Measurements from ENCODE around the gene MARK4. TPM values are rescaled to one million over a fixed set of nuclear protein-coding genes. Genes with fewer than 3 reads are reported as not detected.

Gene MARK4
- 10.2 and 11.6 TPM in 2 replicates for total RNA-seq (2014; rRNA removed; shearing (Covaris generic))
- 4.0 and 4.9 TPM in 2 replicates for polyA plus RNA-seq (2016; fragmentation: Nextera tagmentation; extraction: Ambion mirVana)

DNA sequence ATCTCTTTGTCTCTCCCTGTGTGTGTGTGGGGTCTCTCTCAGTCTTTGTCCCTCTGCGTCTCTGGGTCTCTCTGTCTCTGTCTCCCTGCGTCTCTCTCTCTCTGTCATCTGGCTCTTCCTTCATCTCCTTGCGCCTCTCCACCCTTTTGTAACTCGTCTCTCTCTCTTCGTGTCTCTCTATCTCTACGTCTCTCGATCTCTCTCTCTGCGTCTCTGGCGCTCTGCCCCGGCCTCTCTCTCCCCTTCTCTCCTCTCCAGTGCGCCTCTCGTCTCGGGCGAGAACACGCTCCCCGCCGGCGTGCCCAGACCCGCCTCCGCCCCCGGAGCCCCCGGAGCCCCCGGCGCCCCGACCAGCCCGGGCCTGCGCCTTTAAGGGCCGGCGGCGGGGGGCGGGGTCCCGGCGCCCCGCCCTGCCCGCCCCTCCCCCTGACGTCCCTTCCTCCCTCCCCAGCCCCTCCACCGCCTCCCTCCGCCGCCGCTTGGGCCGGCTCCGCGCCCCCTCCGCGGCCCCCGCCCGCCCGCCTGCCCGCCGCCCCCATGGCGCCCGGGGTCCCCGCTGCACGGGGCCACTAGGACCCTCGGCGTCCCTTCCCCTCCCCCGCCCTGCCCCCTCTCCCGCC lies at the start of gene MARK4:
Gene MARK4, plus strand, starts transcription at position 440 of the 620 bp plus-strand sequence. CDS start 318 bp downstream, outside the sequence.
- Histone ChIP-seq H3K4me1 (ENCODE audit: insufficient read depth) (peaks cover 16% of the 10 kb centered on the region), H2AFZ (peak within 1 kb of the TSS; percentile 98), H3K79me2 (ENCODE audit: insufficient read depth) (peaks cover 46% of the 10 kb centered on the region), H3K9me3 (ENCODE audit: low read depth) (no peaks in the 10 kb centered on the region), H3F3A (ENCODE audit: insufficient read depth) (no peaks in the 10 kb centered on the region; the same call in 1 of the 2 replicates), H3K27me3 (replicated peaks; ENCODE audit: insufficient read depth) (no peaks in the 10 kb centered on the region), H4K20me1 (ENCODE audit: insufficient read depth) (no peaks in the 10 kb centered on the region; the same call in 1 of the 2 replicates), H3K9me2 (ENCODE audit: insufficient read depth) (no peaks in the 10 kb centered on the region), H3K36me3 (ENCODE audit: low read depth) (no peaks in the 10 kb centered on the region), H3K4me2 (ENCODE audit: unreplicated experiment) (peak within 1 kb of the TSS; percentile 97), H3K4me3 (peak within 1 kb of the TSS; percentile 91), H3K27ac (peak within 1 kb of the TSS; percentile 54), H3K9ac (peak within 1 kb of the TSS; percentile 93)
- peak; percentile 73 for DNase-seq
- in situ Hi-C loops (cut with MboI): no loop called here
- WGBS, 2 experiments (ENCODE audit: low coverage in 1 of 2, low lambda C conversion rate in 2 of 2, missing lambda C conversion rate in 2 of 2): 1 to 6% methylated on average over 5 to 57 of the region's 58 CpGs
- TF ChIP-seq EZH2phosphoT487 (IDR thresholded peaks at IDR 0.05; ENCODE audit: insufficient read depth, low read depth) (no peak), EZH2 (IDR thresholded peaks at IDR 0.05; ENCODE audit: insufficient read depth, poor library complexity, severe bottlenecking) (no peak)

DNA sequence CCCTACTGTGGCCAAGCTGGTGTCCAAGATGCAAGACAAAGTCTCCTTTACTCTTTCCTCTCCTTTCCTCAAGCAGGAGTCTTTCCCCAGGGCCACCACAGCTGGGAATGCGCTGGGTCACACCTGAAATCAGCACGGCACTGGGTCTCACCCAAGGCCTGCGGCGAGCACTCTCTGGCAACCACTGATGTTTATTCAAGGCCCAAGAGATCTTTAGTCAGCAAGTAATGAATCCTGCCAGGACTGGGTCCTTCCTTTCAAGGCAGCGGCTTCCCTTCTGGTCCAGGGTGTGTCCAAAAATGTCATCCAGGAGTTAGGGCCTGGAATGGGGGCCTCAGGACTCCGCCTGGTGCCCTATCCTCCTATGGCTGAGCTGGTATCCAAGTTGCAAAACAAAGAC lies 48.4 kb upstream of the MARK4 start:
- in situ Hi-C loops (cut with MboI): no loop called here
- 92% methylated on average over 6 of the region's 6 CpGs for WGBS, 2 experiments (ENCODE audit: low coverage in 1 of 2, low lambda C conversion rate in 2 of 2, missing lambda C conversion rate in 2 of 2)
- H3K4me2 ChIP-seq (ENCODE audit: unreplicated experiment): no peak overlapping the region
- H2AFZ ChIP-seq: no peak overlapping the region
- no peak overlapping the region for H3K27ac ChIP-seq
- no peaks in the 10 kb centered on the region for H3K9me3 ChIP-seq (ENCODE audit: low read depth)
- H3K9ac ChIP-seq: no peak overlapping the region
- TF ChIP-seq EZH2 (IDR thresholded peaks at IDR 0.05; ENCODE audit: insufficient read depth, poor library complexity, severe bottlenecking) (no peak), EZH2phosphoT487 (IDR thresholded peaks at IDR 0.05; ENCODE audit: insufficient read depth, low read depth) (no peak)
- H3K4me3 ChIP-seq: no peak overlapping the region
- H3K27me3 ChIP-seq (replicated peaks; ENCODE audit: insufficient read depth): no peaks in the 10 kb centered on the region
- H3K4me1 ChIP-seq (ENCODE audit: insufficient read depth): no peaks in the 10 kb centered on the region
- H3F3A ChIP-seq (ENCODE audit: insufficient read depth): no peaks in the 10 kb centered on the region
- no peaks in the 10 kb centered on the region for H3K9me2 ChIP-seq (ENCODE audit: insufficient read depth)
- no peaks in the 10 kb centered on the region for H3K79me2 ChIP-seq (ENCODE audit: insufficient read depth)
- no peak for DNase-seq
- H4K20me1 ChIP-seq (ENCODE audit: insufficient read depth): no peaks in the 10 kb centered on the region
- no peaks in the 10 kb centered on the region for H3K36me3 ChIP-seq (ENCODE audit: low read depth)

DNA sequence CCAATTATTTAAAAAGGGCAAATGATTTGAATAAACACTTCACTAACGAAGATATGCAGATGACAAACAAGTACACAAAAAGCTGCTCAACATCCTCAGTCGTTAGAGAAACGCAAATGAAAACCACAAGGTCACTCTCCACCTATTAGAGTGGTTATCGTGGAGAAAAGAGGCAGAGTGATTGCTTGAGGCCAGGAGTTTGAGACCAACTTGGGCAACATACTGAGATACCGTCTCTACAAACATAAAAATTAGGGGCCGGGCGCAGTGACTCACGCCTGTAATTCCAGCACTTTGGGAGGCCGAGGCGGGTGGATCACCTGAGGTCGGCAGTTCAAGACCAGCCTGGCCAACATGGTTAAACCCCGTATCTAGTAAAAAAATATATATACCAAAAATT lies 45.3 kb upstream of the MARK4 start:
- Histone ChIP-seq H3K4me2 (ENCODE audit: unreplicated experiment) (no peak overlapping the region), H3K27me3 (replicated peaks; ENCODE audit: insufficient read depth) (no peaks in the 10 kb centered on the region), H2AFZ (no peak overlapping the region), H3K4me3 (no peak overlapping the region), H3K36me3 (ENCODE audit: low read depth) (no peaks in the 10 kb centered on the region), H3K9me3 (ENCODE audit: low read depth) (no peaks in the 10 kb centered on the region), H3K9ac (no peak overlapping the region), H3K4me1 (ENCODE audit: insufficient read depth) (no peaks in the 10 kb centered on the region), H3F3A (ENCODE audit: insufficient read depth) (no peaks in the 10 kb centered on the region), H3K27ac (no peak overlapping the region), H4K20me1 (ENCODE audit: insufficient read depth) (no peaks in the 10 kb centered on the region), H3K9me2 (ENCODE audit: insufficient read depth) (no peaks in the 10 kb centered on the region), H3K79me2 (ENCODE audit: insufficient read depth) (no peaks in the 10 kb centered on the region)
- 74 to 75% methylated on average over 12 of the region's 12 CpGs for WGBS, 2 experiments (ENCODE audit: low coverage in 1 of 2, low lambda C conversion rate in 2 of 2, missing lambda C conversion rate in 2 of 2)
- TF ChIP-seq EZH2phosphoT487 (IDR thresholded peaks at IDR 0.05; ENCODE audit: insufficient read depth, low read depth) (no peak), EZH2 (IDR thresholded peaks at IDR 0.05; ENCODE audit: insufficient read depth, poor library complexity, severe bottlenecking) (no peak)
- DNase-seq: no peak
- in situ Hi-C loops (cut with MboI): no loop called here

DNA sequence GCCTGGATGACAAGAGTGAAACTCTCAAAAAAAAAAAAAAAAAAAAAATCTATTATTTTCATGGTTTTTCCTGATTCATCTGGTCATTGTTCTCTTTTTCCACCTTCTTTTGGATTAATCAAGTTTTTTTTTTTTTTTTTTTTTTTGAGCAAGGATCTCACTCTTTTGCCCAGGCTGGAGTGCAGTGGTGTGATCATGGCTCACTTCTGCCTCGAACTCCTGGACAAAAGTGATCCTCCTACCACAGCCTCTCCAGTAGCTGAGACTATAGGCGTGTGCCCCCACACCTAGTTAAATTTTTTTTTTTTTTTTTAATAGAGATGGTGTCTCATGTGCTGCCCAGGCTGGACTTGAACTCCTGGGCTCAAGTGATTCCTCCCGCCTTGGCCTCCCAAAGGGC lies 44.7 kb upstream of the MARK4 start:
- Histone ChIP-seq H3K27me3 (replicated peaks; ENCODE audit: insufficient read depth) (no peaks in the 10 kb centered on the region), H3K9me2 (ENCODE audit: insufficient read depth) (no peaks in the 10 kb centered on the region), H3K9ac (no peak overlapping the region), H3F3A (ENCODE audit: insufficient read depth) (no peaks in the 10 kb centered on the region), H3K4me1 (ENCODE audit: insufficient read depth) (no peaks in the 10 kb centered on the region), H2AFZ (no peak overlapping the region), H3K79me2 (ENCODE audit: insufficient read depth) (no peaks in the 10 kb centered on the region), H3K4me2 (ENCODE audit: unreplicated experiment) (no peak overlapping the region), H4K20me1 (ENCODE audit: insufficient read depth) (no peaks in the 10 kb centered on the region), H3K9me3 (ENCODE audit: low read depth) (no peaks in the 10 kb centered on the region), H3K4me3 (no peak overlapping the region), H3K36me3 (ENCODE audit: low read depth) (no peaks in the 10 kb centered on the region), H3K27ac (no peak overlapping the region)
- 75 to 83% methylated on average over 3 of the region's 3 CpGs for WGBS, 2 experiments (ENCODE audit: low coverage in 1 of 2, low lambda C conversion rate in 2 of 2, missing lambda C conversion rate in 2 of 2)
- TF ChIP-seq EZH2phosphoT487 (IDR thresholded peaks at IDR 0.05; ENCODE audit: insufficient read depth, low read depth) (no peak), EZH2 (IDR thresholded peaks at IDR 0.05; ENCODE audit: insufficient read depth, poor library complexity, severe bottlenecking) (no peak)
- in situ Hi-C loops (cut with MboI): no loop called here
- no peak for DNase-seq

Measured in GM23248 (cell line).